NCI-H2196 (cell line): Measurements from ENCODE around the gene NDUFAF5.

Experiments
- DNase-seq: peaks from one replicate; lab custom pipeline; 2025; ENCODE audit not compliant: unreplicated experiment; lab: John Stamatoyannopoulos, UW

NDUFAF5 gene

GRCh38 chr20:13777171-13777601 is 7.6 kb upstream of the NDUFAF5 start:
- no peak for DNase-seq

GRCh38 chr20:13778827-13779226 is 6.0 kb upstream of the NDUFAF5 start:
- no peak for DNase-seq

- DNase-seq: no peak
Measured at GRCh38 chr20:13783528-13783927, 1.3 kb upstream of the NDUFAF5 start.

DNA sequence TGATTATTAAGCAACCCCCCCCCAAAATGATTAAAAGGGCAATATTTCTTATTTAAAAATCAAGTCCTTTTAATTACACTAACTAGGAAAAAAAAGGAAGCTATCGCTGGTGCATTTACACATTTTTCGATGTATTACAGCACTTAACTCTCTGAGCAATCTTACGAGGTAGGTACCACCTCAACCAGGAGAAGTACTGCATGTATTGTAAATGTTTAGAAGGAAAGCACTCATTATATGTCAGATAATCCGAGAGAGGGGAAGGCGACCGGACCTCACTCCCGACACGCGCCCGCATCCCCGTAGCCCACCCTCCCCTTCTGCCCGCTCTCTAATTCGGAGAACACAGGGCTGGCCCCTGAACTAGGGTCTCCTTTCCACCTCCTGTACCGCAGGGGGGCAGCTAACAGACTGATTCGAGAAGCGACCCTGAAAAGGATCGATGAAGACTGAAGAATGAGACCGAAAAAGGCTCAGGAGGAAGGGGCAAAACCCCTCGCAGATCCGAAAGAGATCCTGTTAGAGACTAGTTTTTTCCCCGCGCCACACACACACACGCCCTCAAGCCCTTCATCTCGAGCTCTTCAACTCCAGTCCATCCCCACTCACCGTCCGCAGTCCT is 446 bp upstream of the NDUFAF5 start:
- no peak for DNase-seq

DNA sequence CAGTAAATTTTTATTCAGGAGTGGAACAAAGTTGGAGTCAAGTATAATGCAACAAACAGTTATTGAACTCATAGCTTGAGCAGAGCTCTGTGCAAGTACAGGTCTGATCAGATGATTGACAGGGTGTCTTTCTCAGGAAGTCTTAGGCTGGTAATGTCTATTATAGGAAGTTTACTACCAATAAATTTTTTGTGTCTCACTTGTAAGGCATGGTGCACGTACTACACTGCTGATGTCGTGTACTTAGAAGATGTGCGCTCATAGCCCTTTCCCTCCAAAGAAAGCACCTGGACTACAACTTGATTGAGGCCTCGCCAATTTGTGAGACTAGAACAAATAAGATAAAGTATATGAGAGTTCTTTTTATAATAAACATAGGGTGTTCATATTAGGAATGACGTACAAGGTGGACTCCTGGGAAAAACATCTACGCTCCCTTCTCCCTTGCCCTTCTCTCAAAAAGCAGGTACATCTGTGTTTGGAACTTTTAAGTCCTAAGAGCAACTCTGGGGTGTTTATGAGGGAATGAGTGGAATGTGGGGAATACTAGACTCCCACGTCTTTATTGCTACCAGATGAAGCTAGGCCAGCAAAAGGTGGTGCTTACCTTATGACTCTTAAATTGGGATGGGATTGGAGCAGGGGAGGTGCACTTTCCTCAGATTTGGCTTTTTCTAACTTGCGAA is 1.5 kb downstream of the NDUFAF5 start:
- no peak for DNase-seq

DNA sequence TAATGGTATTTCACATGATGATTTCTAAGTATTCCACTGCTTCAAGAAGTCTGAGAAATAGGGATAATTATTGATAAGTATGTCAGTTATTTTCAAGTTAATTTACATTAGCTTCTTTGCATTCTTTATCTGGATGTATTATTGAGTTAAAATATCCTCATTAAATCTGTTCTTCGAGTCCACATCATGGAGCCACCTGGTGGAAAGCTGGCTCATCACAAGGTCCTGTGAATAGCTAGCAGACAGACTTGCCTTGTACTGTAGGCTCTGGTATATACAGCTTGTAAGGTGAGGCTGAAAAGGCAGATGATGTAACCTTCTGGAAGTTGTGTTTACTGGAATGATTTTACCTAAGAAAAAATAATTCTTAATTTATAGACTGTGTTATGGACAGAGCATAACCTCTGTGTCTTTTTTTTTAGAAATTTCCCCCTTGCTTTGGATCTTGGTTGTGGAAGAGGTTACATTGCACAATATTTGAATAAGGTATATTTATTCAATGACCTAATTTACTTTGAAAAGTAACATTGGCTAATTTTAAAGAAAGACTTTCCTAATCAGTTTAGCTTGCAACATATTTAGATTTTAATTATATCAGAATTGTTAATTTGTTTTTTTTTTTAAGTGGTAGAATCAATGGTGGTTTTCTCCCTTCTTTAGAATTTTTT is 3.5 kb downstream of the NDUFAF5 start:
- DNase-seq: peak; percentile 49

DNA sequence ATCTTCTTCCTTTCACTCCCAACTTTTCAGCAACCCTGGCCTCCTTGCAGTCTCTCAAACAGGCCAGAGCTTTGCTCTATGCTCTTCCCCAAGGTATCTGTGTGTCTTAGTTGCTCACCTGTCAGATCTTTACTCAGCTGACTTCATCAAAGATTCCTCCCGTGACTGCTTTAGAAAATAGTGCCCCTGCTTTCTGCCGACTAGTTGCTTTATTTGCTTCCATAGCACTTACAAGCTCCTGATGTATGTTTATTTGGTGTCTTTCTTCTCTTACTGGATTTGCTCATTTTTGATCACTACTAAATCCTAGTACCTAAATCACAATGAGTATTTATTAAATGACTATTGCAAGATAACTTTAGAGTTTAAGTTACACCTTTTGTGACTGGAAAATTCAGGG is 5.9 kb downstream of the NDUFAF5 start:
- no peak for DNase-seq

GRCh38 chr20:13791540-13792459 is 7.0 kb downstream of the NDUFAF5 start:
- DNase-seq: no peak

GRCh38 chr20:13793001-13793400 is 8.2 kb downstream of the NDUFAF5 start:
- no peak for DNase-seq

DNA sequence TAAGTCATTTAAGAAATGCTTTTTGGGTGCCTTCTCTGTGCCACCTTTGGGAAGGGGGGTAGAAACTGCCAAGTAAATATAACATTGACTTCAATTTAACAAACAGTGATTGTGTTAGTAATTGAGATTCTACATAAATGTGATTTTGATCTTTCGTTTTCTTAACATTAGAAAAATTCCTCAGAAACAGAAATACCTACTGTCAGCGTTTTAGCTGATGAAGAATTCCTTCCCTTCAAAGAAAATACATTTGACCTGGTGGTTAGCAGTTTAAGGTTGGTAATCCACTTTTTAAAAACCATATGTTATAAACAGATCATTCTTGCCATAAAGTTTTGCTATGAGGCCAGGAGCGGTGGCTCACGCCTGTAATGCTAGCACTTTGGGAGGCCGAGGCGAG is 9.8 kb downstream of the NDUFAF5 start:
- DNase-seq: no peak

DNA sequence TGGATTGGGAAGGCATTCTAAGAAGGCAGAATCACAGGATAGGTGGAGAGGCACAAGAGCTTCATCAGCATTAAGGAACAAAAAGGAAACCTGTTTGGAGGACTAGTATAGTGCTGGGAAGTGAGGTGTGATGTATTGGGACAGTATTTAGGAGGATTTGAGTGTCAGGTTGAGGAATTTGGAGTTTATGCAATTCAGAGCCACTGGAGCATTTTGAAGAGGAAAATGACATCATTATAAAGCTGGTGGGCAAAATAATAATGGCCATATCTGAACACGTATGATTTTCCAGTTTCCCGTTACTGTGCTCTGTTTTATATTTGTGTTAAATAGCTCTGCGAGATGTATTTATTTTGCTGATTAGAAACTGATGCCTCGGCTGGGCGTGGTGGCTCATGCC is 14.2 kb downstream of the NDUFAF5 start:
- no peak for DNase-seq

GRCh38 chr20:13799974-13800373 is 15.1 kb downstream of the NDUFAF5 start:
- no peak for DNase-seq

DNA sequence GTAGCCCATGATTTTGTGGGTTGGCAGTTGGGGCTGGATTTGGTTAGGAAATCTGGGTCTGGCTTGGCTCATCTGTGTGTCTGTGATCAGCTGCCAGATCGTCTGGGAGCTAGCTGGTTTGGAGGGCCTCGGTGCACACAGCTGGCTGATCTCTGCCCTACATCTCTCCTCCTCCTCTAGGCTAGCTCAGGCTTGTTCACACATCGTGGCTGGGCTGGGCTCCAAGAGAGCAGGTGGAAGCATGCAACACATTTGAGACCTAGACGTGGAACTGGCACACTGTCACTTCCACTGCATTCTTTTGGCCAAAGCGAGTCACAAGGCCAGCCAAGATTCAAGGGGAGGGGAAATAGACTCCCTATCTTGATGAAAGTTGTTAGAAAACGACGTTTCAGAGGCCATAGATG is 15.9 kb downstream of the NDUFAF5 start:
- DNase-seq: peak; percentile 95

GRCh38 chr20:13809373-13809772 is 24.5 kb downstream of the NDUFAF5 start:
- DNase-seq: peak; percentile 15

GRCh38 chr20:13809855-13810254 is 25.0 kb downstream of the NDUFAF5 start:
- no peak for DNase-seq

- no peak for DNase-seq
Measured at GRCh38 chr20:13810446-13810845, 25.6 kb downstream of the NDUFAF5 start.

DNA sequence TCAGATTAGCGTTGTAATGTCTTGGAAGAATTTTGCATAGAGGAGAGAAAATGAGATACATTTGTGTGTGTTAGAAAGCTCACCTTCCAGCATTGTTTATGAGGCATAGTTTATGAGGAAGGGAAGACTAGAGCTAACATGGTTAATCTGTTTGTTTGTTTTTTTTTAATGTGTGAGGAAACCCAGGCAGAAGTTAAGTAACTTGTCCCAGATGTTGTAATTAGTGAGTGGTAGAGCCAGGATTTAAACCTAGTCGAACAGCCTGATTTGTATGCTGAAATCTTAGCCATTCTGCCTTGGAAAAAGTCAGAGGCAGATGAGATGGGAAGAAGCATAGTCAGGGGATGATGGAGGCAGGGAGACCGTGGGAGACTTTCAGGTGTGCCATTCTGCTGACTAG is 29.1 kb downstream of the NDUFAF5 start:
- DNase-seq: no peak

DNA sequence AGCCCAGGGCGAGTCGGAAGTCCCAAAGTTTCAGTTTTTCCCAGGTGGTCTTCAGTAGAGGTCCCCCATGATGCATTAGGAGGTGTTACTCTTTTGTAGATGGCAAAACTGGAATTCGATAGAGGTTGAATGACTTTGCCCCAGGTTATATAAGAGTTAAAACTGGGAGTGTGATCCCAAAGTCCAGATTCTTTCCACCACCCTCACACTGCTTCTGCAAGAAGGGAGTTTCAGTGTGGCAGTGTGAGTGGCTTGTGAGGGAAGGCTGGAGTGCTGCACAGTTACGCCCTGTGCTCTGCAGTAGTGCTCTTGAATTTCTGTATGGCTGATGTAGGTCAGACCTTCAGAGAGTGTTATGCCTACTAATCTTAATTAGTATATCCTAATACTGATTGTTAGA is 29.8 kb downstream of the NDUFAF5 start:
- no peak for DNase-seq

DNA sequence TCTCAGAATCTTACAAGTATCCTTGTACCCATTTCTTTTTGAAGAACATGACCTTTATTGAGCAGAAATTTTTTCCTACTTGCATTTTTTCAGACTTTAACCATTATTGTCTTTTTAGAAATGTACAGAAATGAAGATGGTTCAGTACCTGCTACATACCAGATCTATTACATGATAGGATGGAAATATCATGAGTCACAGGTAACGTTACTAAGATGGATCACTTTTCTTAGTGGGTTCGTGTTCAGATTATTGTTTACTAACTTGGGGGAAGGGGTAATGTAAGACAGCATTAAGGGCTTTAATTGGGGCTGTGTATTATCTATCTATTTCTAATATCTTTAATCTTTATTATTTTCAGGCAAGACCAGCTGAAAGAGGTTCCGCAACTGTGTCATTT is 31.9 kb downstream of the NDUFAF5 start:
- DNase-seq: no peak

DNA sequence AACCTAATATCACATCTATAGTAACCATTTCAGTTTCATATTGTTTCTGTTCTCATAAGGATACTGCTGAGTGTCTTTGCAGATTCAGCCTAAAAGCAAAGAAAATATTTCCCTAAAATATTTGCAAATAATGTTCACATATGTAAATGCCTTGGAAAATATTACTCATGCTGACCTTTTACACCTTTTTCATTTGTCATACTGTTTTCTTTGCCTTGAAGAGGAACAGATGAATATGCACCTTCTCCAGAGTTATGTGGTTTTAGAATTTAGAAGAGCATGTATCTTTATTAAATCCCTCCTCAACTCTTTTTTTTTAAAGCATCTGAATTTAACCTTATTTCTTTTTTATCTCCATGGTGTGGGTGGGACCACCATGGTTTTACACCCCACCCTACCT is 32.5 kb downstream of the NDUFAF5 start:
- no peak for DNase-seq

DNA sequence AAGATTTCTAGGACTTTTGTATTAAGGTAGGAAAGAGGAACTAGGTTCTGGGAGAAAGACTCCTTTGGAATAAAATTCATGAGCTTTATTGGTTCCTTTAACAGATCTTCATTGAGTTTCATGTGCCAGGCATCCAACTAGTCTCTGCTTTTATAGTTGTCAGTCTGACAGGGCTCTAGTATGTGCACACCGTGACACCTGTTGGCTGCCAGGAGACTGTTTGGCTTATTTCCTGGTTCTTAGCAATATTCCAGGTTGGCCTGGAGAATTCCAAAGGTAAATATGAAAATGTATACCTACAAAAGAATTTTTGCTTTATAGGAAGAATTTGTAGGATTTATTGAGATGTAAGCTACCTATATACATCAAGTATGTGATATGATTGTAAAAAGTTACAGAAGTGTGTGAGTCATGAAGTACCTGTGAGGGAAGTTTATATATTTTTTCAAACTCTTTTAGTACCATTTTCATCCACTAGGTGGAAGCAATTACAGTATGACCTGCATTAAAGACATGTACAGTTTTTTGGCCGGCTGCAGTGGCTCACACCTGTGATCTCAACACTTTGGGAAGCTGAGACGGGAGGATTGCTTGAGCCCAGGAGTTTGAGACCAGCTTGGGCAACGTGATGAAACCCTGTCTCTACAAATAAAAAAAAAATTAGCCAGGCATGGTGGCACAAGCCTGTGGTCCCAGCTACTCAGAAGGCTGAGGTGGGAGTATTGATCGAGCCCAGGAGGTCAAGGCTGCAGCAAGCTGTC is 35.2 kb downstream of the NDUFAF5 start:
- DNase-seq: peak; percentile 77
